Esophagus muscularis mucosa (tissue), 3 donors: Measurements from ENCODE around the gene NPTX1.

ENCODE experiments used
- CTCF ChIP-seq, 3 experiments: fragments of 200-600 bp in 2 of 3; fragments of 450-650 bp in 1 of 3; sonication (generic) in 2 of 3; IDR thresholded peaks; one replicate each; pipeline ENCODE4 v1.5.1; 2017 to 2019; ENCODE audit warnings: antibody characterized with exemption in 3 of 3, mild to moderate bottlenecking in 2 of 3, moderate library complexity in 1 of 3
- POLR2A ChIP-seq: fragments of 450-650 bp; IDR thresholded peaks from one replicate; pipeline ENCODE4 v1.6.1; 2017; ENCODE audit warnings: antibody characterized with exemption, moderate library complexity, mild to moderate bottlenecking, low read depth
- POLR2AphosphoS5 ChIP-seq, 2 donors: sonication (generic); formaldehyde crosslinking; IDR thresholded peaks; one replicate each; pipeline ENCODE4 v1.6.1; 2017; ENCODE audit warnings: antibody characterized with exemption in 2 of 2

- TF ChIP-seq CTCF (IDR thresholded peaks at IDR 0.05), result no peak
- no peak for TF ChIP-seq POLR2AphosphoS5 (IDR thresholded peaks at IDR 0.05)
- no peak for TF ChIP-seq POLR2A
Observed at GRCh38 chr17:80472996-80473395, 3.4 kb downstream of the NPTX1 start.
